Heart right ventricle (tissue), 16 donors: ENCODE results near the gene COPE. TPM values are rescaled to one million over a fixed set of nuclear protein-coding genes. Genes with fewer than 3 reads are reported as not detected.

Experiments
- ATAC-seq, 8 donors: fragments of 200-7000 bp; cut with Tn5 transposase; one replicate each; pipeline ENCODE4 v1.9.1; 2020; ENCODE audit warnings: mild to moderate bottlenecking in 8 of 8, moderate library complexity in 8 of 8, moderate number of reproducible peaks in 1 of 8
- DNase-seq, 2 donors: peaks; one replicate each; pipeline ENCODE4 v3.0.0-alpha.2; 2020
- H3K27ac ChIP-seq, 10 donors: fragments of 200-600 bp; sonication (generic) in 2 of 10; one replicate each; pipeline versions ENCODE4 v1.5.0 to v1.8.0; 2020 to 2022; ENCODE audit warnings: mild to moderate bottlenecking in 3 of 10
- H3K27me3 ChIP-seq, 7 donors: fragments of 200-600 bp; one replicate each; pipeline ENCODE4 v1.8.0; 2021 to 2022; ENCODE audit warnings: mild to moderate bottlenecking in 2 of 7
- H3K36me3 ChIP-seq, 9 donors: fragments of 200-600 bp; sonication (generic) in 1 of 9; one replicate each; pipeline versions ENCODE4 v1.5.0 to v1.8.0; 2020 to 2022; ENCODE audit warnings: mild to moderate bottlenecking in 2 of 9
- H3K4me1 ChIP-seq, 9 donors: fragments of 200-600 bp; sonication (generic) in 1 of 9; one replicate each; pipeline versions ENCODE4 v1.5.0 to v1.8.0; 2020 to 2022; ENCODE audit warnings: mild to moderate bottlenecking in 4 of 9
- H3K4me3 ChIP-seq, 10 donors: fragments of 200-600 bp; sonication (generic) in 2 of 10; one replicate each; pipeline versions ENCODE4 v1.5.0 to v1.8.0; 2020 to 2022; ENCODE audit warnings: mild to moderate bottlenecking in 7 of 10, moderate library complexity in 2 of 10
- H3K9me3 ChIP-seq, 11 donors: fragments of 200-600 bp in 10 of 11; sonication (generic) in 2 of 11; one replicate each; pipeline versions ENCODE4 v1.5.0 to v1.8.0; 2013 to 2022; ENCODE audit warnings: mild to moderate bottlenecking in 2 of 11, control low read depth in 1 of 11, moderate library complexity in 1 of 11
- WGBS, 2 donors: extraction: QIAGEN DNeasy Blood & Tissue Kit; methylation state at CpG; one replicate each; pipeline ENCODE4 v1.1.7; 2013; ENCODE audit warnings: inconsistent platforms in 1 of 2; 5-methylcytosine and 5-hydroxymethylcytosine counted together
- intact Hi-C, 10 donors: fragments of 100-400 bp; cut with DNase I; formaldehyde crosslinking; loops; one replicate each; pipeline versions ENCODE4 v1.11.1 to v1.14.2; 2022
- polyA plus RNA-seq, 2 donors: library from polyadenylated mRNA; stranded (reverse); fragments of 200-250 nt; gene quantifications; one replicate each; pipeline ENCODE4 v1.2.3, GENCODE V29; 2013
- total RNA-seq, 10 donors: library from RNA; stranded (reverse); fragmentation: NEBNext Ultra II Directional in 3 of 10; extraction: Animal tissue kit (Norgen Biotek cat#: 25700) in 3 of 10; gene quantifications; one replicate each; pipeline versions ENCODE4 v1.2.1 to v1.2.4, GENCODE V29; 2021 to 2023
- TF ChIP-seq, protein P1 (sequence below), 9 donors: fragments of 200-600 bp; sonication (generic) in 2 of 9; IDR thresholded peaks; one replicate each; pipeline versions ENCODE4 v1.5.0 to v1.8.0; 2021 to 2022; ENCODE audit warnings: antibody characterized with exemption in 9 of 9, mild to moderate bottlenecking in 5 of 9, moderate library complexity in 1 of 9
- donor health status: Arrhythmogenic right ventricular cardiomyopathy.
- donor health status: ischemic (EF 13 %, LVEDD 7.1; RV severe dilation, severe dysfunction).
- donor health status: healthy with polysubstance abuse.
- donor health status: DM: no; HTN: yes; CAD: no.
- donor health status: DM: no; HTN: no; CAD: no.
- donor health status: ischemic (EF 25% LVEDD 6.9; RV normal size, moderate dysfunction).
- donor health status: ischemic (EF 25% LVEDD 5.7; RV mildly dilated, moderate dysfunction).
- donor health status: healthy.
- donor health status: DM: yes; HTN: yes; CAD: no.
- donor health status: Ischemic cardiomyopathy.
- donor health status: ischemic (EF 35%, LVEDD 5.7; RV mildly dilated, moderate dysfunction).
- donor health status: nonischemic (EF 11% LVEDD 7.7; RV severe dilation, severe dysfunction).
- donor health status: DM: yes; HTN: yes; CAD: no.
- donor health status: PGD.
- donor health status: ischemic (EF 29% LVEDD 5.4; RV normal size, mild dysfunction).
- donor health status: nonischemic (EF 23%, LVEDD 6.1; RV moderate dilation, normal function).

The COPE gene
- total and polyA plus RNA-seq, 12 donors = 102 to 302 (median 118) TPM

DNA sequence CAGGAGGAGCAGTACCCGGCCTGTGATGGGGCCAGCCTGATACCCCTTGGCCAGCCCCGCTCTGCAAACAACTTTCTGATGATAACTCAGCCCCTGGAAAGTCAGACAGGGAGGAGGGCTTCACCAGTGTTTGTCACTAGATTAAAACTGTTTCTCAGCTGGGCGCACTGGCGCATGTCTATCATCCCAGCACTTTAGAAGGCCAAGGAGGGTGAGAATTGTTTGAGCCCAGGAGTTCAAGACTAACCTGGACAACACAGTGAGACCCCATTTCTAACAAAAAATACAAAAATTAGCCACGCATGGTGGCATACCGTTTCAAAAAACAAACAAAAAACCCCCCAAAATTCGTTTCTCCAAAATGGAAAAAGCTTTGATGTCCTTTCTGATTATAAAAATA, 17.7 kb downstream of the COPE start:
- intact Hi-C loops = no loop called here
- Histone ChIP-seq H3K27me3 (peaks cover 0 to 8% (median under 1%) of the 10 kb centered on the region in 7 donors), H3K9me3 (no peaks in the 10 kb centered on the region), H3K36me3 (peaks cover 0 to 72% (median 14%) of the 10 kb centered on the region in 9 donors), H3K4me1 (peaks cover 0 to 10% (median 0%) of the 10 kb centered on the region in 9 donors), H3K4me3 (no peak overlapping the region), H3K27ac (no peak overlapping the region)
- TF ChIP-seq, protein P1, sequence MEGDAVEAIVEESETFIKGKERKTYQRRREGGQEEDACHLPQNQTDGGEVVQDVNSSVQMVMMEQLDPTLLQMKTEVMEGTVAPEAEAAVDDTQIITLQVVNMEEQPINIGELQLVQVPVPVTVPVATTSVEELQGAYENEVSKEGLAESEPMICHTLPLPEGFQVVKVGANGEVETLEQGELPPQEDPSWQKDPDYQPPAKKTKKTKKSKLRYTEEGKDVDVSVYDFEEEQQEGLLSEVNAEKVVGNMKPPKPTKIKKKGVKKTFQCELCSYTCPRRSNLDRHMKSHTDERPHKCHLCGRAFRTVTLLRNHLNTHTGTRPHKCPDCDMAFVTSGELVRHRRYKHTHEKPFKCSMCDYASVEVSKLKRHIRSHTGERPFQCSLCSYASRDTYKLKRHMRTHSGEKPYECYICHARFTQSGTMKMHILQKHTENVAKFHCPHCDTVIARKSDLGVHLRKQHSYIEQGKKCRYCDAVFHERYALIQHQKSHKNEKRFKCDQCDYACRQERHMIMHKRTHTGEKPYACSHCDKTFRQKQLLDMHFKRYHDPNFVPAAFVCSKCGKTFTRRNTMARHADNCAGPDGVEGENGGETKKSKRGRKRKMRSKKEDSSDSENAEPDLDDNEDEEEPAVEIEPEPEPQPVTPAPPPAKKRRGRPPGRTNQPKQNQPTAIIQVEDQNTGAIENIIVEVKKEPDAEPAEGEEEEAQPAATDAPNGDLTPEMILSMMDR (IDR thresholded peaks at IDR 0.05) = no peak
- 88 to 96% methylated on average over 7 of the region's 7 CpGs for WGBS, 2 donors
- ATAC-seq (no peak), DNase-seq (no peak)

DNA sequence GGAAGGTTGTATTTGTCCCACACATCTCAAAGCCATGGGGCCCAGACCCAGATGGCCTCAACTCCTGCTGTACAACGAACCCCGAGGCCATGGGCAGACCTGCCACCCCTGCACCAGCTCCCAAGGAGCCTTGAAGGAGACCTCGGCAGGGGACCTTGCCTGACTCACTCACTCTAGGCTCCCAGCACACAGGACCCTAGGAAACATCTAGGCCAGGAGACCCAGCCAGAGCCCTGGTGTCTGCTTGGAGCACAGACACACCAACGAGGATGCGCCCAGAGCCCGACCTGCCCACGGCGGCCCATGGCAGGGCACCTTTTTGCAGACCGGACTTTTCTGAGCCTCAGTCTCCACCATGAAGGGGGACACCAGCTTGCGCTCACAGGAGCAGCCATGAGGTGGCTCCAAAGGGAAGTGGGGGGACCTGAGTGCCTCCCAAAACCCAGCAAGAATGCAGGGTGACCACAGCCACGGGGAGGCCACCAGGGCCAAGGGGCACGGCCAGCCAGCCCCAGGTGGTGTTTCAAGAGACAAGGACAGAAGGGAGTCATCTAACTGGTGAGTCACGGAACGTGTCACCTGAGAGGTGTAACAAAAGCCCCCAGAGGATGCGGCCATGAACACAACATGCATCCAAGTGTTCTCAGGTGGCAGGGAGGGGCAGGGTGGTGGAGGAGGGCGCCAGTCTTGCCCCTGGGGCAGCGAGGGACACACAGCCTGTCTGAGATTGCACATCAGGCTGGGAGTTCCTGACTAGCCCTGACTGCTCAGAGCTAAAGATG, 18.3 kb downstream of the COPE start:
- H3K4me3 ChIP-seq = no peak overlapping the region
- 90 to 95% methylated on average over 17 of the region's 17 CpGs for WGBS, 2 donors
- TF ChIP-seq, protein P1 (IDR thresholded peaks at IDR 0.05) = no peak
- peaks cover 0 to 66% (median 14%) of the 10 kb centered on the region in 9 donors for H3K36me3 ChIP-seq
- H3K27me3 ChIP-seq = peaks cover 0 to 12% (median 4%) of the 10 kb centered on the region in 7 donors
- no peaks in the 10 kb centered on the region for H3K9me3 ChIP-seq
- intact Hi-C loops = no loop called here
- H3K4me1 ChIP-seq = peaks cover 0 to 13% (median 0%) of the 10 kb centered on the region in 9 donors
- H3K27ac ChIP-seq = no peak overlapping the region
- DNase-seq = no peak
- no peak for ATAC-seq

DNA sequence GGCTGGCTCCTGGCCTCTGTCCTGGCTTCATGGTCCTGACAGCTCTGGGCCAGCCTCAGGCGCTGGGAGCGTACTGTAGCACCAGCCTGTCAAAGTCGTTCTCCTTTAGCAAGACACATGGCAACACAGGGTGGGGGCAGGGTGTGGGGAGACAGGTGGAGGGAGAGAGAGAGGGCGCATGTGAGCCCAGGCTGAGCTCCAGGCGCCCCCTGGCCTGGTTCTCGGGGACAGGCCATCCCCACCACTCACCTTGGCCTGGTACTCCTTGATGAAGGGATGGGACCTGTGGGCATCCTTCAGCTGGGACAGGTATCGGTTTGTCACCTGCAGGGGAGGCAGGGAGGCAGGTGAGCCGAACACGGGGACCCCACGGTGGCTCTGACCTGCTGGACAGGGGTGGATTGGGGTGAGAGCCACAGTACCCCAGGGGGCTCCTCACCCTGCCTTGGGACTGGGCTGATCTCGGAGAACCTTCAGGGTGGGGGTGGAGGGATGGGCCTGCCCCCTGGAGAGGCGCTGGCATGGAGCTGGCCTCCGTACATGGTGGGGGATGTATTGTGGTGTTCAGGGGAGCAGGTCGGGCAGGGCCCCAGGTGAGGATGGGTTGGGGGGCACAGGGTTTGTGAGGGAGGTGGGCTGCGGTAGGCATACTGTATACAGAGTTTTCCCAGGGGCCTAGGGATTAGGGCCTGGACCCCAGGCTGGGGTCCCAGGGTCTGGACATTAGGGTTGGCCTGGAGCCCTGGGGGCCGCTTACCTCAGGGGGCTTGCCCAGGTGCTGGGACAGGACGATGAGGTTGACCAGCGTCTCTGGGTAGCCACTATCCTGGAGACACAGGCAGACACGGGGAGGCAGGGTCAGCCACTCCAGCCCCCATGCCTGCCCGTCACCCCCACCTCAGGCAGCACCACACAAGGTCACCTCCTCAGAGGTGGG, 19.3 kb downstream of the COPE start:
- H3K27me3 ChIP-seq = peaks cover 0 to 21% (median 11%) of the 10 kb centered on the region in 7 donors
- peaks cover 0 to 56% (median 14%) of the 10 kb centered on the region in 9 donors for H3K36me3 ChIP-seq
- 90 to 92% methylated on average over 20 of the region's 20 CpGs for WGBS, 2 donors

More for the DNA sequence above, 19.3 kb downstream of the COPE start:
- TF ChIP-seq, protein P1 (IDR thresholded peaks at IDR 0.05) = no peak
- H3K9me3 ChIP-seq = no peaks in the 10 kb centered on the region
- no peak overlapping the region for H3K4me3 ChIP-seq
- intact Hi-C loops = loop anchor here in 1 of 10 donors (10.0 kb wide), 1 partner anchor 85 kb away; no protein-coding TSS in a partner anchor
- ATAC-seq (no peak), DNase-seq (no peak)
- H3K4me1 ChIP-seq = peaks cover 0 to 20% (median 7%) of the 10 kb centered on the region in 9 donors
- H3K27ac ChIP-seq = no peak overlapping the region
